ENCODE measurements around the gene NCR2. TPM values are rescaled to one million over a fixed set of nuclear protein-coding genes. Genes with fewer than 3 reads are reported as not detected.

The NCR2 gene
- total and polyA plus RNA-seq, 4 donors: not detected

DNA sequence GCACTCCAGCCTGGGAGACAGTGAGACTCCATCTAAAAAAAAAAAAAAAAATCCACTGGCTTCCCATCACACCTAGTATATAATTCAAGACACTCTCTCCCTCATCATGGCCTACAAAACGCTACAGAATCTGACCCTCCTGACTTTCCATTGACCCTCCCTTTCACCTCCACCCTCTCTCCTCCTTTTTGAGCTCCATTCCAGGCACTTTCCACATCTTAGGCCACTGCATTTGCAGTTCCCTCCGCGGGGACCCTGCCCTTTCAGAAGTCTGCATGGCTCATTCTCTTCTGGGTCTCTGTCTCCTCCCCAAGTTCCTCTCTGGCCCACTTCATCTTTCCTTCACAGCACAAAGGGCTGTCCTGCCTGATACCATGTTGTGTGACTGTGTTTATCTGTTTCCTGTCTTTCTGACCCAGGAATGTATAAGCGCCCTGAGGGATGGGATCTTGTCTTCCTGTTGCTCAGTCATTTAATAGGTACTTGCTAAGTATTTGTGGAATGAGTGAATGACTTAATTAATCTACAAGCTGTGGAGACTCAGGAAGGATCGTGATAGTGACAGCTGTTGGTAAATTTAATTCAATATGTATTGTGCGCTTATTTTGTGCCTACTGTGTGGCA, 35.2 kb downstream of the NCR2 start:
- 45% methylated on average over 6 of the region's 6 CpGs for WGBS (ENCODE audit: insufficient coverage)
- Histone ChIP-seq H3K36me3 (ENCODE audit: control insufficient read depth, insufficient read depth, low read length) (no peaks in the 10 kb centered on the region), H3K9me3 (ENCODE audit: control insufficient read depth, insufficient read depth, low read length) (no peaks in the 10 kb centered on the region), H3K27ac (ENCODE audit: low read depth, low read length) (no peak overlapping the region), H3K4me3 (ENCODE audit: low read depth, low read length) (no peak overlapping the region), H3K27me3 (ENCODE audit: control insufficient read depth, insufficient read depth, low read length) (peaks cover 81% of the 10 kb centered on the region), H3K4me1 (ENCODE audit: control insufficient read depth, insufficient read depth, low read length) (peaks cover 51% of the 10 kb centered on the region)
- no peak for DNase-seq (ENCODE audit: low read depth in 4 of 6, low spot score in 6 of 6)

DNA sequence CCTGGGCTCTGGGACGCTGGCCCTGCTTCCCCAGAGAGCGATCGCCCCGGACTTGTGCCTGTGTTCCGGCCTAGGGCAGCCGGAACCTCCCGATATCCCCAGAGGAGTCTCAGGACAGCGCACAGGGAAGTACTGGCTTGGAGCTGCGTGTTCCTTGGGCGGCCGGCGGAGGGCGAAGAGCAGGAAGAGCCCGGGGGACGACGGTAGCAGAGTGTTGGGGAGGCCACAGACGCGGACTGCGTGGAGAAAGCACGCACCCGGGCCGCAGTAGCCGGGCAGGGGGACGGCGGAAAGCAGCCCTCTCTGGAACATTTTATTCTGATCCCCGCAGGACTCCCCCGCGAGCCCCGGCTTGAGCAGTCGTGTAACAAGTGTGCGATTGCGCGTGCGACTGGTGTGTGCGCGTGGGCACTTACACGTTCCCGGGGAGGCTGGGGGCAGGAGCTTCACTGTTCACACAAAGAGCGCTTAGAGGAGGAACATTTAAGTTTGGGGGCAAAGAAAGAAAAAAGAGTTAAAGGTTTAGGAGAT, 36.1 kb downstream of the NCR2 start:
- Histone ChIP-seq H3K9me3 (ENCODE audit: control insufficient read depth, insufficient read depth, low read length) (no peaks in the 10 kb centered on the region), H3K27me3 (ENCODE audit: control insufficient read depth, insufficient read depth, low read length) (peaks cover 88% of the 10 kb centered on the region), H3K36me3 (ENCODE audit: control insufficient read depth, insufficient read depth, low read length) (no peaks in the 10 kb centered on the region), H3K4me3 (ENCODE audit: low read depth, low read length) (peak overlapping the region; percentile 21), H3K4me1 (ENCODE audit: control insufficient read depth, insufficient read depth, low read length) (peaks cover 55% of the 10 kb centered on the region), H3K27ac (ENCODE audit: low read depth, low read length) (peak overlapping the region; percentile 16)
- peak in 2 of 6 donors; percentile 60 to 64 for DNase-seq (ENCODE audit: low read depth in 4 of 6, low spot score in 6 of 6)
- 1% methylated on average over 39 of the region's 39 CpGs for WGBS (ENCODE audit: insufficient coverage)

DNA sequence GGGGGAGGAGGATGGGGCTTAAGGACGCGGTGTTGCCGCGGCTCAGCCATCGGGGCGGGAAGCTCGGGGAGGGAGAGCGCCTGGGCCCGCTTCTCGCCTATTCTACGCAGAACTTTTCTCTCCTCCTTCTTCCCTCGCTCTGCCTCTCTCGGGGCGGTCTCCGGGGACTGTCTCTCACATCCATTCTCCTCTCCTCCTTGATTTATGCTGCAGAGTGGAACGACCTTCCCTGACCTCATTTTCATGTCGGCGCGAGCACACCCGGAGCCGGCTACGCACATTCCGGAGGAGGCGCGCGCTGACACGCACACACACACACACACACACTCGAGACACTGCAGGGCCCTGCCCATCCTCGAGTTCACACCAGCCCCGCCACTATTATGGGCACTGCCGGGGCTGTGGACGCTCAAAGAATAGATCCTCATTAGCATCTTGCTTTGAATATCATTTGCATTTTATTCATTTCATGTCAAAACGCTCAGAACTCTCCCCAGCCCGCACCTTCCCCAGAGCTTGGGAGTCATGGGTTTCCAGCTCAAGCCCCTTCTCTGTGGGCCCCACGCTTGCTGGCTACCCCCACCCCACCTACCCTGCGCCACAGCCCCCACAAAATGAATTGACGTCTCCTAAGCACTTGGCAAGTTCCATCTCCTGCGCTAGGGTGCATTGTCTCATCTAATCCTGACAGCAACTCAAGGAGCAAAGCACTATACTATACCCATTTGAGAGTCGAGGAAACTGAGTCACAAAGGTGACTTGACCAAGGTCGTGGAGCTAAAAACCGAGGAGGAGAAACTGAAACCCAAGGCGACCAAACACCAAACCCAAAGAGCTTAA, 36.8 kb downstream of the NCR2 start:
- peak in 2 of 6 donors; percentile 68 to 75 for DNase-seq (ENCODE audit: low read depth in 4 of 6, low spot score in 6 of 6)
- H3K27me3 ChIP-seq (ENCODE audit: control insufficient read depth, insufficient read depth, low read length): peaks cover 95% of the 10 kb centered on the region
- H3K9me3 ChIP-seq (ENCODE audit: control insufficient read depth, insufficient read depth, low read length): no peaks in the 10 kb centered on the region
- peak overlapping the region; percentile 52 for H3K27ac ChIP-seq (ENCODE audit: low read depth, low read length)
- peak overlapping the region; percentile 21 for H3K4me3 ChIP-seq (ENCODE audit: low read depth, low read length)
- under 1% methylated on average over 28 of the region's 42 CpGs for WGBS (ENCODE audit: insufficient coverage)
- H3K36me3 ChIP-seq (ENCODE audit: control insufficient read depth, insufficient read depth, low read length): no peaks in the 10 kb centered on the region
- H3K4me1 ChIP-seq (ENCODE audit: control insufficient read depth, insufficient read depth, low read length): peaks cover 55% of the 10 kb centered on the region

DNA sequence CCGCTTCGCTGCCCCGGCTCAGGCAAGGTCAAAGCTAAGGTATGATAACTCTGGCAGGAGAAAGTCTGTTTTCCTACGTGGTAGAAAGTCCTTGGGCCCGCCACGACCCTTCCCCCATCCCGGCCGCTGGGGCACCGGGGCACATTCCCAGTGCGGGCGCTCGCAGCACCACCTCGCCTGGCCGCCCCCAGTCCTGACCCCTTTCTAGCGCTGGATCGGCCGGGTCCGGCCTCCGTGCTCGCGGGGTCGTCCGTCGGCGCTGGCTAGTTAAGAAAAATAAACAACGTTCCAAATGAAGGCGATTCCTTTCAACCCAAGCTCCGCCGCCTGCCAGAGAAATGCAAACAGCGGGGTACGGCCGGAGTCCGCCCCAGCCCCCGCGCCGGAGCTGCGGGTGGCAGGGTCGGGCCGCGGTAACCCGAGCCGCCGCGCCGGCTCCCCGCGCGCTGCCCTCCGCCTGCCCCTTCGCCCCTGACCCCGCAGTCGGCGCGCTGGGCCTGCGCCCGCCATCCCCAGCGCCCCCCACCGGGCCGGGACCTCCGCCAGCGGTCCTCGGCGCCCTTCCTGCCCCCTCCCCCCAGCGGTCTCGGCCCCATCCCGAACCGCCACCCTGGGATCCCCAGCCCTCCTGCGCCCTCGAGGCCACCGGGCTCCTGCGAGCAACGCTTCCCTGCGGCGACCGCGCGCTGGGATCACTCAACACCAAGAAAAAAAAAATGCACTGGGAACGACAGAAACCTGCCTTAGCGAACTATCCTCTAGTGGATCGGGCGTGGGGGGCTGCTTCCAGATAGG, 37.6 kb downstream of the NCR2 start:
- Histone ChIP-seq H3K27me3 (ENCODE audit: control insufficient read depth, insufficient read depth, low read length) (peaks cover 95% of the 10 kb centered on the region), H3K36me3 (ENCODE audit: control insufficient read depth, insufficient read depth, low read length) (no peaks in the 10 kb centered on the region), H3K9me3 (ENCODE audit: control insufficient read depth, insufficient read depth, low read length) (no peaks in the 10 kb centered on the region), H3K4me1 (ENCODE audit: control insufficient read depth, insufficient read depth, low read length) (peaks cover 55% of the 10 kb centered on the region), H3K27ac (ENCODE audit: low read depth, low read length) (peak overlapping the region; percentile 52), H3K4me3 (ENCODE audit: low read depth, low read length) (peak overlapping the region; percentile 5)
- WGBS (ENCODE audit: insufficient coverage): under 1% methylated on average over 80 of the region's 81 CpGs
- peak in 1 of 6 donors; percentile 51 for DNase-seq (ENCODE audit: low read depth in 4 of 6, low spot score in 6 of 6)

DNA sequence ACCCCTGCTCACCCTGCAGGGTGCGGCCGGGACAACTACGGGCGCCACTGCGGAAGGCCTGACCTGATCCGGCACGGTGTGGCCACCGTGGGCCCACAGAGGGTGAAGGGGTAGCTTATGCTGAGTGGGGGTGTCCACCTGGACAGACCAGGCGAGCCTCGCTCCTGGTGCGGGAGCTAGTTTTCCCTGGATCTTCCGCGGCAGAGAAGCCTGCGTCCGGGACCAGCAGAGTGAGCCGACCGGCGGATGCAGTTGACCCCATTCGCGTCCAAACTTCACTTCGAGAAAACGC, 38.2 kb downstream of the NCR2 start:
- Histone ChIP-seq H3K4me3 (ENCODE audit: low read depth, low read length) (peak overlapping the region; percentile 5), H3K4me1 (ENCODE audit: control insufficient read depth, insufficient read depth, low read length) (peaks cover 55% of the 10 kb centered on the region), H3K36me3 (ENCODE audit: control insufficient read depth, insufficient read depth, low read length) (no peaks in the 10 kb centered on the region), H3K27me3 (ENCODE audit: control insufficient read depth, insufficient read depth, low read length) (peaks cover 97% of the 10 kb centered on the region), H3K9me3 (ENCODE audit: control insufficient read depth, insufficient read depth, low read length) (no peaks in the 10 kb centered on the region), H3K27ac (ENCODE audit: low read depth, low read length) (peak overlapping the region; percentile 40)
- 1% methylated on average over 22 of the region's 22 CpGs for WGBS (ENCODE audit: insufficient coverage)
- DNase-seq (ENCODE audit: low read depth in 4 of 6, low spot score in 6 of 6): no peak

DNA sequence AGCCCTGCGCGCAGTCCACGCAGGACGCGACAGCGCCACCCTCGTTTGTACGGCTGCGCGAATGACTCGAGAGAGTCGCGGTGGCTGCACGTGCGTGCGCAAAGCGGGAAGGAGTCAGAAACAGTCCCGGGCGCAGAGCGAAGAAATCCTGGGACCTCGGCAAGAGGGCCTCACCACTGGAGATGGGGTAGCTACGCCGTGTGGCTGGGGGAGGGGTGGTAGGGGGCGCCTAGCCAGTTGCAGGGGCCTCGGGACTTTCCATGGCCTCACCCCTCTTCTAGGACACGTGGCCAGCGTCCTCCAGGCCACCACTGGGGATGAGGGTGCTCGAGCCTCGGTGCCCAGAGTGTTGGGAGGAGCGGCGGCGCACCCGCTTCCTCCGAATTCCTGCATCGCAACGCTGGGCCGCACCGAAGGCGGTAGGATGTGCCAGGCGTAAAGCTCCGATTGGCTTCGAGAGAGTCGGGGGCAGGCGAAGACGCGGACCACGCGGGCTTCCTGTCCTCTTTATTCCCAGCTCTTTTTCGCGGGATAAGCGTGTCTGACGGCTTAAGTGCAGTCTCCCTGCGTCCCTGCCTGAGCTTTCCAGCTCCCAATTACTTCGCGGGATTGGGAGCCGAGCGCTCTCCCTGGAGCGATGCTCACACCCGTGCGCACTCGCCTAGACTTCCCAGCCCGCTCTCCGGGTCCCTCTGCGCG, 38.7 kb downstream of the NCR2 start:
- H3K27ac ChIP-seq (ENCODE audit: low read depth, low read length): peak overlapping the region; percentile 33
- H3K4me3 ChIP-seq (ENCODE audit: low read depth, low read length): peak overlapping the region; percentile 5
- H3K36me3 ChIP-seq (ENCODE audit: control insufficient read depth, insufficient read depth, low read length): no peaks in the 10 kb centered on the region
- WGBS (ENCODE audit: insufficient coverage): under 1% methylated on average over 63 of the region's 65 CpGs
- peaks cover 98% of the 10 kb centered on the region for H3K27me3 ChIP-seq (ENCODE audit: control insufficient read depth, insufficient read depth, low read length)
- no peaks in the 10 kb centered on the region for H3K9me3 ChIP-seq (ENCODE audit: control insufficient read depth, insufficient read depth, low read length)
- peaks cover 52% of the 10 kb centered on the region for H3K4me1 ChIP-seq (ENCODE audit: control insufficient read depth, insufficient read depth, low read length)
- DNase-seq (ENCODE audit: low read depth in 4 of 6, low spot score in 6 of 6): peak in 2 of 6 donors; percentile 60 to 66

DNA sequence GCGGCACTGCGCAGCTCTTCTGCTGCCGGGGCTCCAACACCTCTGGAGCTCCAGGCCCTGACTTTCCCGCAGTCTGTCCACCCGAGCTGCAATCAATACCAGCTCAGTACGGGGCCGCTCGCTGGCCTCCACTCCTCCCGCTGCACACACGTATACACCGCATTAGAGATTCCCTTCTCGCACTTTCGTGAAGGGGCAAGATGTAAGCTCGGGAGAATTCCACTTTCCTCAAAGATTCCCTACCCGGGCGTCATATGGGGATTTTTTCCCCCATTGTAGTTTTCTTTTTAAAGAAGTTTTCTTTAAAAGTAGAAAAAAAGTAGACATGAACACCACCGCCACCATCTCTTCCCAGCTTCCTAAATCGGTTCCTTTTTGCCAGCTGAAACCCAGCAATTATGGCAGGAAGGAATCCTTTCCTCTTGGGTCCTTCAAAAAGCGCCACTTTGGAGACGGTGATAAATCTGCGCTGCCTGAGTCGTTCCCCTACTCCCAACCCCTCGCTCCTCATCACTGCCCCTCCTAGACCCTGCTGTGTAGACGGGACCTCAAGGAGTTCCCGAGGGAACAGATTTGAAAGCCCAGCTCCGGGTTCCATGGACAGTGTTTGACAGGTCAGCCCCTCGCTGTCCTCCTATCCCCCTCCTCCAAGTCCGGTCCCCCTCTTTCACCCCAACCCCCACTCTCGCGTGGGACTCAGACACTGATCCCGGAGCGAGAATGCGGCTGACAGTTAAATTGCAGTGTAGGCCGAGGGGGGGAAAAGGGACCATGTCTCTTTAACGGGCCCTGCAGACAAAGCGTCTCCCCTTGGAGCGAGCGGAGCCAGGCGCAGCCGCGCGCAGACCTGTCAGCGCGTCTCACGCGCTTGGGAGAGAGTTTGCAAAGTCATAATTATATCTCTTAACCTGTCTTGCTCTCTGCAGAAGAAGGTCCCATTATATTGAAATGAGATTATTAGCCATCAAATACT, 39.5 kb downstream of the NCR2 start:
- 1% methylated on average over 23 of the region's 46 CpGs for WGBS (ENCODE audit: insufficient coverage)
- Histone ChIP-seq H3K9me3 (ENCODE audit: control insufficient read depth, insufficient read depth, low read length) (no peaks in the 10 kb centered on the region), H3K4me1 (ENCODE audit: control insufficient read depth, insufficient read depth, low read length) (peaks cover 48% of the 10 kb centered on the region), H3K27me3 (ENCODE audit: control insufficient read depth, insufficient read depth, low read length) (peaks cover 91% of the 10 kb centered on the region), H3K4me3 (ENCODE audit: low read depth, low read length) (peak overlapping the region; percentile 9), H3K27ac (ENCODE audit: low read depth, low read length) (no peak overlapping the region), H3K36me3 (ENCODE audit: control insufficient read depth, insufficient read depth, low read length) (no peaks in the 10 kb centered on the region)
- peak in 2 of 6 donors; percentile 38 to 57 for DNase-seq (ENCODE audit: low read depth in 4 of 6, low spot score in 6 of 6)

DNA sequence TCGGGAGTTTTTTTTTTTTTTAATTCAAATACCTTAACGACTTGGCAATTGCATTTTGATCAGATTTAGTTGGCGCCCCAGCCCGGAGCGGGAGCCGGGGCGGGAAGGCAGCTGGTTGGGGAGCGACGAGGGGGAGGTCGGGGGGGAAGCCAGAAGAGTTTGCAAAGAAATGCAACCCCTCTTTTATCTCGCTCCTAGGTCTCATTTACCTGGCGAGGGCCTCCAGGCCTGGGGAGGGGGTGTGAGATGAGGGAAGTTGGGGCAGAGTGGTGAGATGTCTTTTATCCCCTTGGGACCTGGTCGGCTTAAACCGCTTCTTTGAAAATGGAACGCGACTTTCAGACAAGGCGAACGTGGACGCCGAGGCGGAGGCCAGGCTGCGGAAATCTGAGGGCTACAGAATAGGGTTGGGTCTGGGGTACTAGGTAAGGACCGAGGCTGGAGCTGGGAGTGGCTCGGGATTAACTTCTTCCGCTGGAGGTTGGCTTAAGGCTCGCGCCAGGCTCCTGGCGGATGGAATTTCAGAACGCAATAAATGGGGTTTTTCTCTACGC, 40.3 kb downstream of the NCR2 start:
- peaks cover 84% of the 10 kb centered on the region for H3K27me3 ChIP-seq (ENCODE audit: control insufficient read depth, insufficient read depth, low read length)
- H3K27ac ChIP-seq (ENCODE audit: low read depth, low read length): no peak overlapping the region
- 10% methylated on average over 18 of the region's 30 CpGs for WGBS (ENCODE audit: insufficient coverage)
- peak overlapping the region; percentile 9 for H3K4me3 ChIP-seq (ENCODE audit: low read depth, low read length)
- no peak for DNase-seq (ENCODE audit: low read depth in 4 of 6, low spot score in 6 of 6)
- no peaks in the 10 kb centered on the region for H3K9me3 ChIP-seq (ENCODE audit: control insufficient read depth, insufficient read depth, low read length)
- peaks cover 48% of the 10 kb centered on the region for H3K4me1 ChIP-seq (ENCODE audit: control insufficient read depth, insufficient read depth, low read length)
- no peaks in the 10 kb centered on the region for H3K36me3 ChIP-seq (ENCODE audit: control insufficient read depth, insufficient read depth, low read length)

All from spinal cord (tissue), 10 donors.